Stimulated activated naive CD4-positive, alpha-beta T cell treated with Interleukin-2 at 50 U/mL for 16 hours (primary cell): ENCODE results near the gene DPYSL3.
"Not testable (repeated sequence)": the region's sequence is repeated elsewhere in the genome, so short reads cannot be mapped to it uniquely, and the experiment has no call there.

Experiments used
- DNase-seq: peaks from one replicate; lab custom pipeline; 2025; lab: John Stamatoyannopoulos, UW

Gene DPYSL3

DNA sequence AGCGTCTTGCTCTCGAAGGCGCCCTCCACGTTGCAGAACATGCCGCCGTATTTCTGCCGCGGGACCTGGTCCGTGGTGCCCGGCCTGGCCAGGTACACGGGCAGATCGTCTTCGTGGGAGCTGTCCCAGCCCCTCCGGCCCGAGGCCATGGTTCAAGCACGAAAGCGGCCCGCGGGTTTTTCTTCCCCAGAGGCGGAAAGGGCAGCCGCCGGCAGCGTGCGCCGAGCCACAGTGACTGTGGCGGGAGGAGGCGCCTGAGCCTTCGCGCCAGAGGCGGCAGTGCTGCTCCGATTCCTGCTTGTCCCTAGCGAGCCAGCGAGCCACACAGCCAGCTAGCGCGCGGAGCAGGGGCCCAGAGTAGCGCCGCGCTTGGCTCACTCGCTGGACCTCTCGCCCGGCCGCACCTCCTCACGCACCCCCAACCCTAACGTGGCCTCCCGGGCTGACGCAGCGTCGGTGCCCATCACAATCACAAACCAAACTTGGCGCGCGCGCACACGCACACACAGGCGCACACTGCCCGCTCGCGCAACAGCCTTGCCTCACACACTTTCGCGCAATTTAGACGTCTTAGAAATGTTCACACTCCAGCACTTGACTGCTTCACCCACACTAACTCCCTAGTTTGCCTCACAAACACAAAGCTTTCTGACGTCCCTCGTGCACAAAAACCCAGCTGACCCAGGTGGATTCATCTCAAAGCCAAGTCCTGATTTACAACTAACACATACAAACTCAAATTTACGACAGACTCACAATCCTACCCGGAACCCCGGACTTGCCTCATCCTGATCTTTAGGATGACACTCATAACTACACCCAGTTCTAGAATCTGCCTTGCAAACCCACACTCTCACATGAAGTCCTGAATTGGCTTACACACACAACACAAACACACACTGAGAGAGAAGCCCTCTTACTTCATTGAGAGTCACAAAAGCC lies at the start of gene DPYSL3:
Gene DPYSL3 (minus strand): TSS at position 359 of the 942 bp plus-strand sequence. CDS start 210 bp downstream, at position 149.
- DNase-seq, result no peak

DNA sequence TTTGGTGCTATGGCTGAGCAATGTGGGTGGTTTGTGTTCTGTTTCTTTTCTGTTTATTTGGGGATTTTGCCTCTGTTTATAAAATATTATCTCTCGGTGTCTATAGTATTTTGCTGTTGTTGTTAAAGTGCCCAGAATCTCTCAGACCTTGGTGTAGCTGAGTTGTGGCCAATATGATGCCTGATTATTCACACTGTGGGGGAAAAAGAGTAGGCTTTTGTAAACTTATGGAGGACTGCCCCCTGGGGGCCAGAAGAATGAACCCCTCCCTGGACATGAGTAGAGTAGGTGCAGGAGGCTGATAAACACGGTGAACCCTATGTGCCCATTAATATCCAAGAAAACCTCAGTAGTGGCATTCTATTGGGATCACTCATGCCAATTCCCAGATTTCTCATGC lies 49.0 kb upstream of the DPYSL3 start:
- no peak for DNase-seq

DNA sequence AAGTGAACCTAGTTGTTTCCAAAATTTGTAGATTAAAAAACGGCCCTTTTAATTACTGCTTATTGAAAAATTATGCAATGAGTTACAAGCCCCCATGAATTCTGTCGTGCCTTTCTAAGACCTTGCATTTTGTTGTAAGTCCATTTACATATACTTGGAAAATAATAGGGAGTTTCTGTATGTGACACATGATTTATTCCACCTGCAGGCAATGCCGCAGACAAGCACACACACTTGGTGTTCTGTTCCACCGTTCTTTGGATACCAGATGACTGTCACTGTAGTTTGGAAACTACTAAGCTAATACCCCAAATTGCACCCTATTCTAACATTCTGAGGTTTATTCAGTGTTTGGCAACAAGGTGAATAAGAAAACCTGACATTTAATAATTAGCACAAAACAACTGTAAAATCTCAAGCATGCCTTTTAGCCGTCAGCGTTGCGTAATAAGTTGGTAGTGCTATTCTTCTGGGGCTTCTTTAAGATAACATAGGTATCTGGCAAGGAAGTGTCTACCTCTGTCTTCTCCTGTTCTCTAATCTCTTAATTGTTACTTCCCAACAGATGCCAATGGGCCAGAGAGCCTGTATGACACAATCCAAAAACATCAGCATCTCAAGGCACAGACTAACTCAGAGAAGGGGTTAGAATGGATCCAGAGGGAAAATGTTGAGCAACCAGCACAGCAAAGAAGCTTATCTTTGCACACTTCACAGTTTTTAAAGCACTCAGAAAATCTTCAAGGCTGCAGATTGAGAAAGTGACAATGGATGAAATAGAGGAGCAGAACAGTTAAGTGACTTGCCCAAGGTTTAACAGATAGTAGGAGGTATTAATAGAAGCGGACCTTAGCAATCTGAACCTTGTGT lies 48.2 kb upstream of the DPYSL3 start:
- DNase-seq, result no peak

DNA sequence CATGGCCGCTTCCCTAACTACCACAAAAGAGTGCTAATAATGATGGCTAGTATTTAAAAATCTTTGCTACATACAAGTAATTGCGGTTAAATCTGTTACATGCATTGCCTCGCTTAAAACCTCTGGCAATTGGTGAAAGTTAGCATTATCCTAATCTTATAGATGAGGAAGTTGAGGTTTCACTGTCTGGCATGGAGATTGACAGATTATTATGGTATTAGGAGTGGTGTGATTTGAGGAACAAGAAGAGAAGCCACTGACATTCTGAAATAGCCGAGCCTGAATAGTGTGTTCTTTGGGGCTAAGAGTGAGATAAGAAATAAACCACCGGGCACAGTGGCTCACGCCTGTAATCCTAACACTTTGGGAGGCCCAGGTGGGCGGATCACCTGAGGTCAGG lies 45.3 kb upstream of the DPYSL3 start:
- no peak for DNase-seq

DNA sequence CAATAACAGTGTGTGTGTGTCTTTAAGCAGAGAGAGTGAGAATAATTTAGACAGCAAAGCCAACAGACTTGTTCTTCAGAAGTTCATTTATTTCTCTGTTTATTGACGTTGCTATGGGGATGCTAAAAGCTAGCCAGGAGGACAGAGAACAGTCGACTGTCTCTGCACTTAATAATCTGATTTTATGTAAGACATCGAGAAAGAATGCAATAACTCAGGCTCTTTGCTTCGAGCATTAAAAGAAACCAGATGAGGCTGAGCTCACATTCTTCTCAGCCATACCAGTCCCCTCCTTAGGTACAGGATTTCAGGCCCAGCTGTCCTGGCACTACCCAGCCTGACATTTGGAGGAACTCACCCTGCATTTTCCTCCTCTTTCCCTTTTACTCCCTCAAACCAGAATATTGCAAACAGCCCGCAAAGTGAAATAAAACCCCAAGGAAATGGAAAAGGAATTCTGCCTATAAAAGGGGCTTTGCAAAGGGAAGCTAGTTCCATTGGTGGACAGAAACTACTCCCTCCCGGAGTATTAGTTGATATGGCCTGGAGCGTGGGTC lies 44.5 kb upstream of the DPYSL3 start:
- DNase-seq, result no peak

DNA sequence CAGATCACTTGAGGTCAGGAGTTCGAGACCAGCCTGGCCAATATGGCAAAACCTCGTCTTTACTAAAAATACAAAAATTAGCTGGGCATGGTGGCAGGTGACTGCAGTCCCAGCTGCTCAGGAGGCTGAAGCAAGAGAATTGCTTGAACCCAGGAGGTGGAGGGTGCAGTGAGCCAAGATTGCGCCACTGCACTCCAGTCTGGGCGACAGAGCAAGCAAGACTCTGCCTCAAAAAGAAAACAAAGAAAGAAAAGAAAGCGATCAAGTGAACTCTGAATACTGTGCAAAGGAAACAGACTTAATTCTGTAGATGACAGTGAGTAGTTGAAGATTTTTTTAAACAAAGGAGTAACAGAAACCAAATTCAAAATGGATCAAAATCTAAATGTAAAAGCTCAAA lies 43.9 kb upstream of the DPYSL3 start:
- not testable (repeated sequence) for DNase-seq

DNA sequence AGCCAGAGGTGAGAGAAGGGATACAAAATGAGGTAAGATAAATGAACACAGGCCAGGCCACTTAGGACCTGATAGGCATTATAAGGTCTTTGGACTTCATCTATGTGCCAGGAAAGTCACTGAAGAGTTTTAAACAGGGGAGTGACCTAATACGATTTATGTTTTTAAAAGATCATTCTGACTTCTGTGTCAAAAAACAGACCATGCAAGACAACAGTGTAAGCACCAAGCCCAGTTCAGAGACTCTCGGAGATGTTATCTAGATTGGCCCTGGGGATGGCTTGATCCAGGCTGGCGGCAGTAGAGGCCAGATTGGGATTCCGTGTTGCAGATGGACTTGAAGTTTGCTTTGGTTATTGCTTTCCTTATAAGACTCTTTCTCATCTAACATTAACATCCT lies 43.0 kb upstream of the DPYSL3 start:
- DNase-seq, result no peak

DNA sequence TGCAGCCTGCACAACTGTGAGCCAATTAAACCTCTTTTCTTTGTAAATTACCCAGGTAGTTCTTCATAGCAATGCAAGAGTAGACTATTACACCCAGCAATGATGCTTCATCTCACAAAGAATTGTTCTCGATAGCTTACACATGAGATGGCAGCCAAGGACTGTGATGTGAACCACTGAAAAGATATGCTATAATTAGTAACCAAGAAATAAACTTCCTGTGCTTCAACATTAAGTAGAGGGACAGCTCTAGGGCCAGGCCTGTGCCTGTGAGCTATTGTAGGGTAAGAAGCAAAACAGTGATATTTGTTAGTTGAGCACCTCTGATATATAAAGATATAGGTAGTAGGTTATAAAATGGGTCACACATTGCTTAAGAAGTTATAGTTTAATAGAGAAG lies 41.8 kb upstream of the DPYSL3 start:
- DNase-seq, result no peak

DNA sequence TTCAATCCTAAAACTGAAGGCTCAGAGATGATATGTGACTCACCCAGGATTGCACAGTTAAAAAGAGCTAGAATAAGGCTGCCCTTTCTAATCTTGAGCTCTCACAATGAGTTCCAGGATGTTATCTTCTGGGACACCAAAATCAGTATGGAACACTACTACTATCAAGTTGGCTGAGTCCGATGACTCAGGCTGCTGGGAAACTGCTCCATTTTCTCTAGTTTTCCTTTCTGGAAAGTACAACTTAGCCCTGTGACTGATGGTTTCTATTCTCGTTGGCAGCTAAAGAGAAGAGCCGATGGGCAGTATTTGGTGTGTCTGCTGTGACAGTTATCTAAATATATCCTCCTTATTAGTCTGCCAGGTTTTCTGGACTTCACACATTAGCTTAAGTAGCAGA lies 37.9 kb upstream of the DPYSL3 start:
- DNase-seq, result no peak

DNA sequence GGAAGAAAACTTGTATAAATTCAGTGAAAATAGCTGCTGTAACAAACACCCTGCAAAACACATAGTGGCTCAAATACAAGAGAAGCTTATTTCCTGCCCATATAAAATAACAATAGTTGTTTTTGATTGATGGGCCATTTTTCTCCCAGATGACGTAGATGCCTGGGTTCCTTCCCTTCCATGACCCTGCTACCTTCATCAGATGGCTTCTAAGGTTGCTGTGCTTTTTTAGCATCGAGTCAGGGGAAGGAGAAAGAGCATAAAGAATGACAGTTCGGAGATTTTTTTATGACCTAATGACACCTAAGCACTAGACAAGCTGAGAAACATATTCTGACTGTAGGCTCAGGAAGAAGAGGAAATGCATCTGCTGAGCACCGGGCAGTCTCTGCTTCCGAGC lies 34.7 kb upstream of the DPYSL3 start:
- DNase-seq, result no peak

DNA sequence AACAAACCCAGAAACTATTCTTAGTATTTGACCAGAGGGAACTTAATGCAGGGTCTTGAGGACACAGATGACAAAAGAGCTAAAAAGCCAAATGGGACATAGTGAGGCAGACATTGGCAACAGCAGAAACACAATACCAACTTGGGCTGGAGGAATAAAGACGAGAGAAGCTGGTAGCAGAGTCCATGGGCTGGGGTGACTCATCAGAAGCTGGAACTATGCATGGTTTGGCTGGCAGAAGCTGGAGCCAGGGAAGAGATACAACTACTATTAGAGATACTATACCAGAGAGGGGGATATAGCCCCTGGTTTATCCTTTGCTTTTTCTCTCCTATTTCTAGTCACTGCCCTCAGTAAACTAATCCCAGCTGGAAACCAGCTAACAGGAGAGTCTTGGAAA lies 29.2 kb upstream of the DPYSL3 start:
- no peak for DNase-seq

DNA sequence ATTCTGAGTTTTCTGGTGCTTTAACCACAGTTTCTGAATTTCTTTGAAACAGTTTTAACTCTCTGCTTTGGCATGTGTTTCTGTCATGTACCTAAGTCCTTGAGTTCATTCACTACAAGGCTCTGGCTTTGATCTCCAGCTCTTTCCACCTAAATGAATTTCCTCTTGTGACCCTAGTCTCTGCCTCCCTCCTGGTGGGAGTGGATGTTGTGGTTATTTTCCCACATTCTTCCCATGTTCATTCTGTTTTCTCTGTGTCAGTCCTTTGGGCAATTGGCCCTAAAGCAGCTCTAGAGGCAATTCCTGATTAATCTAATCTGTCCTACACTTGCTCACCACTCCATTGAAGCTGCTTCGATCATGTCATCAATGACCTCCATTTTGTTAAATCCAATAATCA lies 28.4 kb upstream of the DPYSL3 start:
- no peak for DNase-seq

DNA sequence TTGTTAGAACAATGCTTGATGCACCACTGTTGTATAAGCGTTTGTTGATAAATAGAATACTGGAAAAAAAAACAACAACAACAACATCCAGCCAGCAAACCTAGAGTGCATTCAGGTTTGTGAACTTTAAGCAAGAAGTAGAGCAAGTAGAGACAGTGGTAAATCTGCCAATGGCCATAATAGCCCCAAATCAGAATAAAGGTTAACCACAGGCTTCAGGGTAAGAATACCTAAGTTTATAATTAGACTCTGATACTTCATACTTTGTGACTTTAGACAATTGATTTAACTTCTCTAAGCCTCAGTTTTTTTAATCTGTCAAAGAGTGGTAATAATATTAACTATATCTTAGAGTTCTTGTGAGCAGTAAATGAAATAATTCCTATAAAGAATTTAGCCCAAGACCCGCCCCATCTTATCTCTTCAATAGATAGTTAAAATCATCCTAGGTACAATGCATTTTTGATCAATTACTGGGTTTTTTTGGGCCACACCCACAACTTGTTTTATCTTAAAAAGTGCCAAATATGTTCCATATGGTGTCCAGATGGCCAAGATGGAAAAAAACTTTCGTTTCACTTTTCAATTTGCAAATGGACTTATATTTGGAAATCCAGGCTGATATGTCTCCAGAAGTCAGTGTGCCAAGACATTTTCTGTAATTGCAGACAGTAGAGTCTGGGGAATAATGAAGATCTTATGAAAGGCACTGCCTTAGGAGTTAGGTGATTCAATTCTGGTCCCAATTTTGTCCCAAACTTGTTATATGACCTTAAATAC lies 24.5 kb upstream of the DPYSL3 start:
- no peak for DNase-seq

DNA sequence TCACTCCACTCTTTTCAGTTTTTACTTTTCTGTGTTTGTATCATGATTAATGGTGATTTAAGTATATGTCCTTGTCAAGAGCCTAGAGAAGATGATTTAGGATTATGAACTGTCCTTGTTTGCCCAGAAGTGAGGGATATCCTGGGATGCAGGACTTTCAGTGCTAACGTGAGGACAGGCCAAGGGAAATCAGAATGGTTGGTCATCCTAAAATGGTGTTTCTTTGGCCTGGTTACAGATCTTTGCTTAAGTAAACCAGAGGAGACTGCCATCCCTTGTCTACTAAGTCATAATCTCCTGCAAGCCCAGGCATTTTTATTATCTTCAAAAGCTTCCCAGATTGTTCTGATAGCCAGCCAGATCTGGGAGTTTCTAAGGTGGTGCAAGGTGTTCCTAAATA lies 22.3 kb upstream of the DPYSL3 start:
- DNase-seq, result no peak

DNA sequence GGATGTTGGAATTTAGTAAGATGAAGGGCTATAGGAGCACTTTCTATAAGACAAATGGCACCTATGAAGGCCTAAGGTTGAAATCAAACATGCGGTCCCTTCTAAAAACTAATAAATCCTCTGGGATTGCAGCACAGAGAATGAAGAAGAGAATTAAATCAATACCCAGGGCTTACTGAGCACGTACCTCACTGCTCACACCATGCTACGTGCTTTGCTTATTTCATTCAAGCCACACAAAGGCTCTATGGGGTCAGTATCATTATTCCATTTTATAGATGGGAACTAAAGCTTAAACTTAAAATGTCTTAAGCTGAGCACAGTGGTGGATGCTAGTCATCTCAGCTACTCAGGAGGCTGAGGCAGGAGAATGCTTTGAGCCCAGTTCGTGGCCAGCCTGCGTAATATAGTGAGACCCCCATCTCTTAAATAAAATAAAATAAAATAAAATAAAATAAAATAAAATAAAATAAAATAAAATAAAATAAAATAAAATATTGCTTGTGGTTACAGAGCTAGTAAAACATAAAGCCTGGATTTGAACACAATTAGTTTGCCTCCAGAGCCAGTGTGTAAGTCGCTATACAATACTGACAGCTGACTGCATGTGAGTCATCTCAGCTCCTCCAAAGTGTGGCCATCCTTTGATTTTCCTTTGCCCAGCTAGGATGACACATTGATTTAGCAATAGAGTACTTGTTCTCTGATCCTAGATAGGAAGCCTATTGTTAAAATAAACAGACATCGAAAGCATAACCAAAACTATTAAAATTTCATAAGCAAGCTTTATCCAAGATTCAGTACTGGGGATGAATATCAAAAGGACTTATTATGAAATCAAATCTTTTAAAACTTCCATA lies 20.9 kb upstream of the DPYSL3 start:
- DNase-seq, result no peak

DNA sequence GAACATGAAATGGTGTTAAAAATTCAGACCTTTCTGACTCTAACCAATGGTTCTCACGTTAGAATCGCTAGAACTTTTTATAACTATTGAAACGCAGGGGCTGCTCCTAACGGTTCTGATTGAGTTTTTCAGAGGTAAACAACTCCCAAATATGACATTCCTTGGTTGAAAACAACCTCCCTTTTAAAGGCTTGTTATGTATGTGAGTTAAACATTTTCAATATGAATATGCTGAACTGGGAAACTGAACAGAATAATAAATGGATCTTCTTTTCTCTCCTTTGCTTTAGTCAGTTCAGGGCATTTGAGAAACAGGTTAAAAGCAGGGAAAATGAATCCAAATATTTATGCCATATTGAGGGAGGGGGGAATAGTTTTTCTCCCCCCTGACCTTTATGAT lies 13.2 kb upstream of the DPYSL3 start:
- DNase-seq, result no peak

DNA sequence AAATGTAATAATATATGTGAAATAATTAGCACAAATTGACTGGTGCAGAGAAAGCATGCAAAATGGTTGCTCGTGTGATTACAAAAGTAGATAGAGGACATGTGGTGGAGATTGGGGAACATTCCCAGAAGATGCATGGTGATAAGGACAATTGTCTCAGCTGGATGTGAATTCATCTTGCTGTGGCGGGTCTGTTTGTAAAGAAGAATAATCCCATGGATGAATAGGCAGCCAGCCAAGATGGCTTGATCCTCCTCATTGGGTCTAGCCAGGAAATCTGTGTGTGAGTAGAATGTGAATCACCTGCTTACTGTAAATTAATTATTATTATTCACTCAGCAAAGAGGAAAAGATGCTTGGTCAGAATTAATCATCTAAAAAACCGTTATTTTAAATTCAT lies 12.6 kb upstream of the DPYSL3 start:
- DNase-seq, result no peak

DNA sequence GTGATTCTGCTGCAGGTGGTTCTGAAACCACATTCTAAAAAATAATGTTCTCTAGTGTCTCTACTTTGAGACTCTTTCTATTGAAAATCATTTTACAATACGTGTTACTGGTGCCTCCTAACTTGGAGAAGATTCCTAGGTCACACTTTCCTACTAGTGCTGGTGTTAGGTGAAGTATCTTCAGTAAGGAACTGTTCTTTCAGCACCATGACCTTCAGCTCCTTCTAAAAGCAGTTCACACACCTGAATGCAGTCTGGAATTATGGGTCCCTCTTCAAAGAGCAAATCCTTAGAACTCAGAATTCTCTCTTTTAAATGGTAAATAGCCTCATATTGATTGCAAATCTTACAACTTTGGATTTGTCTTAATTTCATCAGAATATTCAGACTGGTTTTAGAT lies 10.6 kb upstream of the DPYSL3 start:
- DNase-seq, result no peak

DNA sequence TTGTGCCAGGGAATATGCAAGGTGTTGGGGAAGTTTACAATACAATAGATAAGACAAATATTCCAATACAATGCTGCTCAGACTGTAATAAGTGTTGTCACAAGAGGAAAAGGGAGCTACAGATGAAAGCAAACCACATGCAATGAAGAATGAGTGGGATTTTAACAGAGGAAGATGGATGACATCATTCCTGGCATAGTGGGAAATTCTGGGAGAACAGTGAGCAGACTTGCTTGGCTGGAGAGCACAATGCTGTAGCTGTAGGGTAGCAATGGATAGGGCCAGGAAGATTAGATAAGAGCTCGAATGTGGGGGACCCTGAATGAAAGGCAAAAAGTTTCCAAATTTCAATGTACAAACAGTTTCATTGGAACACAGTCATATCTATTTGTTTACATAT lies 9.5 kb upstream of the DPYSL3 start:
- DNase-seq, result no peak

DNA sequence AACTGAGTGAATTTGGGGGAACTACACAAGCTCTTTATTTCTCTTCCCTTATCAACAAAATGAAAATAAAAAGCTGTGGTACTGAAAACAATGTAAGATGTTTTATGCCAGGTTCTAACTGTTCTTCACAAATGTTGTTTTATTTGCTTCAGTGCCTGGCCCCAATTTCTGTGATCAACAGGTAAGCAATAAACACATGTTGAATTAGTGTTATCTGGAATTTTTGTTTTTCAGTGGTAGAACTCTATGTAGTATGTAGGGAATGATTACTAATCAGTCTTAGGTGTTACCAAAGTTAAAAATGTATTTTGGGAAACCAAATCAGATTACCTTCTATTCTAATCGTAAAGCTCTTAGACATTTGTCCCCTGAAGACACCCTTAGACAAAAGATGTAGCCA lies 7.5 kb upstream of the DPYSL3 start:
- no peak for DNase-seq

DNA sequence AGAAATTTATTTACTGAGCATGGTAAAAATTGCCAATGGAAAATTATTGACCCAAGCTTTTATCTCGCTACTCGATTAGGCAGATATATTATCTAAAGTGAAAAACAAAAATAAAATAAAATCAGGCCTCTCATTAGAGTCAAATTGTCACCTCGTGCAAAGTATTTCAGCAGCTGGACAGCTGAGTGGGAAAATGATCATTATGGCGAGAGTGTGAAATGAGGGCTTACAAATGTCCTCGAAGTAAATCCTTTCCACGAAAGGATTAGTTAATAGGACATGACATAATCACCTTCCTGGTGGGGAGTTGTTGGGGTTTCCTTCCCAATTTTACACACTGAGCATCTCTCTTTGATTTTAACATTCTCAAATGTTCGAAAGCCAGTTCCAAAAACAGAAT lies 5.4 kb upstream of the DPYSL3 start:
- no peak for DNase-seq
